Measurements from ENCODE around the gene DOLPP1.

GRCh38 chr9:129058965-129059795 is 21.7 kb upstream of the DOLPP1 start:
- TF ChIP-seq CTCF (IDR thresholded peaks at IDR 0.05; ENCODE audit: control extremely low read depth in 1 of 3, insufficient read depth in 1 of 3, low read depth in 1 of 3, low read length in 3 of 3) = no peak
- TF ChIP-seq ZNF274 (IDR thresholded peaks at IDR 0.05; ENCODE audit: borderline replicate concordance, extremely low read depth, low read length) = no peak
- no peak for TF ChIP-seq TBP (IDR thresholded peaks at IDR 0.05; ENCODE audit: low read depth, low read length)
- TF ChIP-seq JUN (IDR thresholded peaks at IDR 0.05; ENCODE audit: low read depth, low read length) = no peak

All from H1 (cell line).